Measurements from ENCODE around the gene LRRC73. TPM values are rescaled to one million over a fixed set of nuclear protein-coding genes. Genes with fewer than 3 reads are reported as not detected.

The LRRC73 gene
- total and polyA plus RNA-seq, 9 of the 15 experiments (the other 6 are each of a cell fraction or from before 2014, with no cell fraction given): 0.07 to 0.55 (median 0.16) TPM; not detected in 3

- TF ChIP-seq PRDM10 (IDR thresholded peaks at IDR 0.05; ENCODE audit: partially characterized antibody) (peak; percentile 29), TCF3 (CRISPR knock-in tag; IDR thresholded peaks at IDR 0.05) (0 out of 2 replicates have a peak, but pooled peaks have one; percentile 14), KDM1A (IDR thresholded peaks at IDR 0.05) (no peak), LCOR (CRISPR knock-in tag; IDR thresholded peaks at IDR 0.05) (peak; percentile 7; the same call in 1 of the 2 replicates), PML (IDR thresholded peaks at IDR 0.05; ENCODE audit: low read length) (no peak), GABPA (tag; conservative IDR thresholded peaks at IDR 0.05; ENCODE audit: low read depth) (no peak), NR3C1 (CRISPR knock-in tag; IDR thresholded peaks at IDR 0.05) (no peak), ZNF449 (CRISPR knock-in tag; IDR thresholded peaks at IDR 0.05) (no peak), MBD2 (IDR thresholded peaks at IDR 0.05; ENCODE audit: borderline replicate concordance, low read depth) (no peak), HES1 (IDR thresholded peaks at IDR 0.05; ENCODE audit: low read depth) (no peak), ZNF280A (IDR thresholded peaks at IDR 0.05; ENCODE audit: low read depth, partially characterized antibody) (no peak), NR0B1 (IDR thresholded peaks at IDR 0.05; ENCODE audit: partially characterized antibody) (no peak), ZBTB26 (CRISPR knock-in tag; IDR thresholded peaks at IDR 0.05) (no peak), USF2 (CRISPR knock-in tag; IDR thresholded peaks at IDR 0.05) (no peak), BHLHE40 (IDR thresholded peaks at IDR 0.05; ENCODE audit: low read length) (peak; percentile 54; the same call in 1 of the 2 replicates)
Measured at GRCh38 chr6:43506667-43507471, 3.3 kb downstream of the LRRC73 start (continued).

Measured in K562 (cell line).